Testis (tissue), 3 donors: Measurements from ENCODE around the gene GPR151. TPM values are rescaled to one million over a fixed set of nuclear protein-coding genes. Genes with fewer than 3 reads are reported as not detected.

Experiments
- DNase-seq: peaks from one replicate; pipeline ENCODE4 v3.0.0-alpha.2; 2019
- H3K27ac ChIP-seq, 2 donors: fragments of 200-600 bp; sonication (generic); one replicate each; pipeline ENCODE4 v1.5.1; 2019
- H3K27me3 ChIP-seq: fragments of 200-600 bp; sonication (generic); one replicate; pipeline ENCODE4 v1.5.1; 2019
- H3K36me3 ChIP-seq: fragments of 200-600 bp; sonication (generic); one replicate; pipeline ENCODE4 v1.5.1; 2017; ENCODE audit warnings: low read depth; ENCODE audit errors: missing control alignments
- H3K4me1 ChIP-seq: fragments of 200-600 bp; sonication (generic); one replicate; pipeline ENCODE4 v1.5.1; 2019
- H3K4me3 ChIP-seq, 2 donors: fragments of 200-600 bp; sonication (generic); one replicate each; pipeline ENCODE4 v1.5.1; 2017 to 2019
- H3K9me3 ChIP-seq: fragments of 200-600 bp; sonication (generic); one replicate; pipeline ENCODE4 v1.5.1; 2017
- POLR2A ChIP-seq: fragments of 450-650 bp; IDR thresholded peaks from one replicate; pipeline ENCODE4 v1.6.1; 2017; ENCODE audit warnings: antibody characterized with exemption, mild to moderate bottlenecking, moderate library complexity
- WGBS, 2 donors: methylation state at CpG; one replicate each; pipeline ENCODE4 v1.1.5; 2018; 5-methylcytosine and 5-hydroxymethylcytosine counted together
- intact Hi-C: fragments of 100-400 bp; cut with DNase I; formaldehyde crosslinking; loops from one replicate; pipeline ENCODE4 v1.15.1; 2023; ENCODE audit warnings: low total_unique reads
- polyA plus RNA-seq: library from polyadenylated mRNA; stranded (reverse); fragments of 350-450 nt; fragmentation: Illumina TruSeq; extraction: RNeasy Lipid Tissue Mini Kit (QIAGEN cat#74804); gene quantifications from one replicate; pipeline ENCODE4 v1.2.3, GENCODE V29; 2014; ENCODE audit warnings: low read depth, low replicate concordance; ENCODE audit not compliant: insufficient read depth
- small RNA-seq, 2 donors: library from RNA; depleted of rRNA; stranded (forward); fragments of <200 nt; gene quantifications; one replicate each; pipeline ENCODE3, GENCODE V24; 2016
- total RNA-seq, 2 donors: library from RNA; depleted of rRNA; stranded (reverse); fragments of >200 nt; gene quantifications; one replicate each; pipeline ENCODE4 v1.2.3, GENCODE V29; 2016
- TF ChIP-seq, protein P1 (sequence below), 3 experiments: fragments of 450-650 bp in 2 of 3; fragments of 200-600 bp in 1 of 3; sonication (generic) in 1 of 3; IDR thresholded peaks; one replicate each; pipeline ENCODE4 v1.5.1; 2016 to 2019; ENCODE audit warnings: antibody characterized with exemption in 3 of 3, mild to moderate bottlenecking in 2 of 3, moderate library complexity in 1 of 3

Gene GPR151
- total and polyA plus RNA-seq, 3 donors from 2014 or later: not detected

DNA sequence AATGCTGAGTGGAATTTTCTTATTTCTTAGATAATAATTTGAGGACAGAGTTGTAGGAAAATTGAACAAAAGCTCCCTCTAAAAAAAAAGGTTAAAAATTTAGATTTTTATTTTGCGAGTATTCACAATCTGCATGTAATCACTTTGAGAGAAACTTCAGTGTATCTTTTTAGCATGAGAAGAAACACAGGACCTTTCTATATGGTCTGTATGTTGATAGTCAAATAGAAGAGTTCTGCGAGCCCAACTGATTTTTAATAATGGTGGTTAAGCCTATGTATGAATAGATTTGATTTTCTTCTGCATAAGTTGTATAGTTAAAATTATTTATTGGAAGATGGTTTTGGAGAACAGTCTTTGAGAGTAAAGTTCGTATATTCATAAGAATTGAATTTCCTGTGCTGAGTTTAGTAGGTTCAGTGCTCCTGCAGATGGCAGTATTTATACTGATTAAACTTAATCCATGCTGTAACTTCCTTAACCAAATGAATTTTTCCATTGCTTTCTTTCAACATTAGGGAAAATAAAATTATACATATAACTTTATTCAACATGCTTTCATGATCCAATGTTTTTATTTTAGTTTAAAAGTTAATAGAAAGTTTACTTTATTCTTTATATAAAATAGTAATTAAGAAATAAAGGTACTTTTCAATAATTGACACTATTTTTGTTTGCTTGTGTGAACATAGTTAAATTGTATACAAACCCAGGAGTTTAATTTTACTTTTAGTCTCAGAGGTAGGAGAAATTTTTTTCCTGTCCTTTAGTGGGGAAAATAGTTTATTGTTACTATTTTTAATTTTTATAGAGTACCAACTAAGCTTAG, 49.3 kb downstream of the GPR151 start:
- no peaks in the 10 kb centered on the region for H3K9me3 ChIP-seq
- H3K4me1 ChIP-seq: no peaks in the 10 kb centered on the region
- no peak overlapping the region for H3K27ac ChIP-seq
- WGBS, 2 donors: 51 to 56% methylated on average over 3 of the region's 3 CpGs
- intact Hi-C loops: no loop called here
- DNase-seq: no peak
- TF ChIP-seq, protein P1, sequence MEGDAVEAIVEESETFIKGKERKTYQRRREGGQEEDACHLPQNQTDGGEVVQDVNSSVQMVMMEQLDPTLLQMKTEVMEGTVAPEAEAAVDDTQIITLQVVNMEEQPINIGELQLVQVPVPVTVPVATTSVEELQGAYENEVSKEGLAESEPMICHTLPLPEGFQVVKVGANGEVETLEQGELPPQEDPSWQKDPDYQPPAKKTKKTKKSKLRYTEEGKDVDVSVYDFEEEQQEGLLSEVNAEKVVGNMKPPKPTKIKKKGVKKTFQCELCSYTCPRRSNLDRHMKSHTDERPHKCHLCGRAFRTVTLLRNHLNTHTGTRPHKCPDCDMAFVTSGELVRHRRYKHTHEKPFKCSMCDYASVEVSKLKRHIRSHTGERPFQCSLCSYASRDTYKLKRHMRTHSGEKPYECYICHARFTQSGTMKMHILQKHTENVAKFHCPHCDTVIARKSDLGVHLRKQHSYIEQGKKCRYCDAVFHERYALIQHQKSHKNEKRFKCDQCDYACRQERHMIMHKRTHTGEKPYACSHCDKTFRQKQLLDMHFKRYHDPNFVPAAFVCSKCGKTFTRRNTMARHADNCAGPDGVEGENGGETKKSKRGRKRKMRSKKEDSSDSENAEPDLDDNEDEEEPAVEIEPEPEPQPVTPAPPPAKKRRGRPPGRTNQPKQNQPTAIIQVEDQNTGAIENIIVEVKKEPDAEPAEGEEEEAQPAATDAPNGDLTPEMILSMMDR (IDR thresholded peaks at IDR 0.05): peak in 1 of 3 experiments; percentile 44
- TF ChIP-seq POLR2A: no peak
- H3K27me3 ChIP-seq: no peaks in the 10 kb centered on the region
- no peak overlapping the region for H3K4me3 ChIP-seq
- no peaks in the 10 kb centered on the region for H3K36me3 ChIP-seq

- Histone ChIP-seq H3K9me3 (no peaks in the 10 kb centered on the region), H3K4me1 (no peaks in the 10 kb centered on the region), H3K4me3 (no peak overlapping the region), H3K27ac (no peak overlapping the region), H3K27me3 (no peaks in the 10 kb centered on the region), H3K36me3 (no peaks in the 10 kb centered on the region)
- intact Hi-C loops: no loop called here
- DNase-seq: no peak
- TF ChIP-seq, protein P1 (IDR thresholded peaks at IDR 0.05): no peak
- TF ChIP-seq POLR2A: no peak
- 89 to 91% methylated on average over 6 of the region's 6 CpGs for WGBS, 2 donors
Observed at GRCh38 chr5:146463446-146463845, 52.5 kb downstream of the GPR151 start.

Small RNA genes within 50 kb of the gene (small RNA-seq; reads per million reads assigned to genes)
- 0 reads per million in 2 donors for gene RF02271

Other genes with a start within 250 kb of the GPR151 start
- not detected for gene POU4F3, start 177.4 kb downstream of the GPR151 start, total RNA-seq
- not detected for gene POU4F3, start 177.4 kb downstream of the GPR151 start, polyA plus RNA-seq
- gene TCERG1, start 68.9 kb downstream of the GPR151 start, total RNA-seq: 100 to 1,000 TPM; 122 to 134 TPM
- gene TCERG1, start 68.9 kb downstream of the GPR151 start, polyA plus RNA-seq: 43.0 TPM